GM19468 (cell line): ENCODE results near the gene EFCAB11.
"Not testable (repeated sequence)": the region's sequence is repeated elsewhere in the genome, so short reads cannot be mapped to it uniquely, and the experiment has no call there.

Experiments used
- ATAC-seq: cut with Tn5 transposase; IDR thresholded peaks from one replicate; pipeline ENCODE4 v1.9.1; 2021; ENCODE audit warnings: mild to moderate bottlenecking, moderate library complexity, moderate number of reproducible peaks; ENCODE audit not compliant: unreplicated experiment; ENCODE audit errors: extremely low read depth

Gene EFCAB11

GRCh38 chr14:89881839-89882238, 72.7 kb downstream of the EFCAB11 start:
- peak; percentile 83 for ATAC-seq

- ATAC-seq, result not testable (repeated sequence)
Observed at GRCh38 chr14:89874091-89874490, 80.4 kb downstream of the EFCAB11 start.

GRCh38 chr14:89870316-89870715, 84.2 kb downstream of the EFCAB11 start:
- ATAC-seq, result no peak

- no peak for ATAC-seq
Observed at GRCh38 chr14:89869606-89870005, 84.9 kb downstream of the EFCAB11 start.

- no peak for ATAC-seq
Observed at GRCh38 chr14:89866458-89866857, 88.1 kb downstream of the EFCAB11 start.

- no peak for ATAC-seq
Observed at GRCh38 chr14:89865153-89865552, 89.4 kb downstream of the EFCAB11 start.

GRCh38 chr14:89862856-89863255, 91.7 kb downstream of the EFCAB11 start:
- no peak for ATAC-seq

GRCh38 chr14:89861630-89862029, 92.9 kb downstream of the EFCAB11 start:
- no peak for ATAC-seq

- ATAC-seq, result no peak
Observed at GRCh38 chr14:89858089-89858488, 96.4 kb downstream of the EFCAB11 start.

- no peak for ATAC-seq
Observed at GRCh38 chr14:89856871-89857345, 97.6 kb downstream of the EFCAB11 start.

- ATAC-seq, result no peak
Observed at GRCh38 chr14:89855961-89856656, 98.4 kb downstream of the EFCAB11 start.

GRCh38 chr14:89853936-89854693, 100.4 kb downstream of the EFCAB11 start:
- ATAC-seq, result no peak

- no peak for ATAC-seq
Observed at GRCh38 chr14:89851106-89851505, 103.4 kb downstream of the EFCAB11 start.

GRCh38 chr14:89849931-89850330, 104.6 kb downstream of the EFCAB11 start:
- no peak for ATAC-seq

- ATAC-seq, result no peak
Observed at GRCh38 chr14:89848165-89848564, 106.4 kb downstream of the EFCAB11 start.

GRCh38 chr14:89845346-89845745, 109.2 kb downstream of the EFCAB11 start:
- no peak for ATAC-seq

- ATAC-seq, result no peak
Observed at GRCh38 chr14:89844508-89844907, 110.0 kb downstream of the EFCAB11 start.

GRCh38 chr14:89842837-89843236, 111.7 kb downstream of the EFCAB11 start:
- ATAC-seq, result no peak

- ATAC-seq, result no peak
Observed at GRCh38 chr14:89841851-89842250, 112.7 kb downstream of the EFCAB11 start.

GRCh38 chr14:89836830-89837469, 117.6 kb downstream of the EFCAB11 start:
- ATAC-seq, result no peak

- no peak for ATAC-seq
Observed at GRCh38 chr14:89833661-89834060, 120.9 kb downstream of the EFCAB11 start.
